Measurements from ENCODE around the gene SLN.

GRCh38 chr11:107660066-107660465 lies 51.8 kb downstream of the SLN start:
- TF ChIP-seq CTCF (IDR thresholded peaks at IDR 0.05; ENCODE audit: poor library complexity) (no peak), EZH2 (IDR thresholded peaks at IDR 0.05; ENCODE audit: borderline replicate concordance) (no peak)

All from hepatocyte (in vitro differentiated cells).